Measurements from ENCODE around the gene SMAD6.
"Not testable (repeated sequence)": the region's sequence is repeated elsewhere in the genome, so short reads cannot be mapped to it uniquely, and the experiment has no call there.

SMAD6 gene

DNA sequence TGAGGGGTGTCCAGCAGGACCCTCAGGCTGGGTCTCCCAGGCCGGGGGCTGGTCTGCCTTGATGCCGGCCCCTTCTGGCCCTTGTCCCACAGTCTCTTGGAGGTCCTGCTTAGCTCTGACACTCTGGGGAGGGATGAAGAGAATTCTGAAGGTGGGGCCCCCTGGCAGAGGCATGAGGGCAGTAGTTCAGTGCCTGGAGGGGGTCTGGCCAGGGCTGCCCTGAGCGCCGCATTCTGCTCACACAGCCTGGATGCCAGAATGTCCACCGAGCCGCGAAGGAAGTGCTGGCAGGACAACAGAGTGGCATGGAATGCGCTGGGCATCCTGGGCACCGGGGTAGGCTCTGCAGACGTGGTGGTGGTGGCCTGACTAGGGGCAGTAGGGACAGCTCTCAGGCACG, 55.5 kb downstream of the SMAD6 start:
- Histone ChIP-seq H3K36me3 (ENCODE audit: insufficient read depth) (no peaks in the 10 kb centered on the region), H4K20me1 (ENCODE audit: insufficient read depth) (no peaks in the 10 kb centered on the region), H3K79me2 (ENCODE audit: insufficient read depth, low read depth) (no peaks in the 10 kb centered on the region), H3K9ac (no peak overlapping the region), H2AFZ (ENCODE audit: low read depth) (no peak overlapping the region), H3K4me1 (ENCODE audit: low read depth, poor library complexity, severe bottlenecking) (no peaks in the 10 kb centered on the region), H3K27ac (no peak overlapping the region), H3K4me2 (no peak overlapping the region), H3K4me3 (IDR thresholded peaks at IDR 0.05; ENCODE audit: insufficient read depth, low read depth, low read length) (no peak overlapping the region), H3K27me3 (ENCODE audit: insufficient read depth, low read depth) (no peaks in the 10 kb centered on the region; the same call in 1 of the 2 replicates)
- TF ChIP-seq, protein P1, sequence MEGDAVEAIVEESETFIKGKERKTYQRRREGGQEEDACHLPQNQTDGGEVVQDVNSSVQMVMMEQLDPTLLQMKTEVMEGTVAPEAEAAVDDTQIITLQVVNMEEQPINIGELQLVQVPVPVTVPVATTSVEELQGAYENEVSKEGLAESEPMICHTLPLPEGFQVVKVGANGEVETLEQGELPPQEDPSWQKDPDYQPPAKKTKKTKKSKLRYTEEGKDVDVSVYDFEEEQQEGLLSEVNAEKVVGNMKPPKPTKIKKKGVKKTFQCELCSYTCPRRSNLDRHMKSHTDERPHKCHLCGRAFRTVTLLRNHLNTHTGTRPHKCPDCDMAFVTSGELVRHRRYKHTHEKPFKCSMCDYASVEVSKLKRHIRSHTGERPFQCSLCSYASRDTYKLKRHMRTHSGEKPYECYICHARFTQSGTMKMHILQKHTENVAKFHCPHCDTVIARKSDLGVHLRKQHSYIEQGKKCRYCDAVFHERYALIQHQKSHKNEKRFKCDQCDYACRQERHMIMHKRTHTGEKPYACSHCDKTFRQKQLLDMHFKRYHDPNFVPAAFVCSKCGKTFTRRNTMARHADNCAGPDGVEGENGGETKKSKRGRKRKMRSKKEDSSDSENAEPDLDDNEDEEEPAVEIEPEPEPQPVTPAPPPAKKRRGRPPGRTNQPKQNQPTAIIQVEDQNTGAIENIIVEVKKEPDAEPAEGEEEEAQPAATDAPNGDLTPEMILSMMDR (conservative IDR thresholded peaks at IDR 0.05; ENCODE audit: low read depth, low read length) = no peak

GRCh38 chr15:66758217-66758616, 56.2 kb downstream of the SMAD6 start:
- H3K4me3 ChIP-seq (IDR thresholded peaks at IDR 0.05; ENCODE audit: insufficient read depth, low read depth, low read length); H4K20me1 ChIP-seq (ENCODE audit: insufficient read depth); H3K79me2 ChIP-seq (ENCODE audit: insufficient read depth, low read depth); H3K27ac ChIP-seq; H3K4me1 ChIP-seq (ENCODE audit: low read depth, poor library complexity, severe bottlenecking); H3K4me2 ChIP-seq; H3K9ac ChIP-seq; H3K36me3 ChIP-seq (ENCODE audit: insufficient read depth); H3K27me3 ChIP-seq (ENCODE audit: insufficient read depth, low read depth); H2AFZ ChIP-seq (ENCODE audit: low read depth): not testable (repeated sequence)

GRCh38 chr15:66758844-66759243, 56.8 kb downstream of the SMAD6 start:
- no peaks in the 10 kb centered on the region; the same call in 1 of the 2 replicates for H3K27me3 ChIP-seq (ENCODE audit: insufficient read depth, low read depth)
- H3K27ac ChIP-seq = no peak overlapping the region
- H3K4me1 ChIP-seq (ENCODE audit: low read depth, poor library complexity, severe bottlenecking) = no peaks in the 10 kb centered on the region
- no peak overlapping the region for H3K4me2 ChIP-seq
- H3K4me3 ChIP-seq (IDR thresholded peaks at IDR 0.05; ENCODE audit: insufficient read depth, low read depth, low read length) = no peak overlapping the region
- TF ChIP-seq, protein P1 (conservative IDR thresholded peaks at IDR 0.05; ENCODE audit: low read depth, low read length) = no peak
- H3K36me3 ChIP-seq (ENCODE audit: insufficient read depth) = no peaks in the 10 kb centered on the region
- no peaks in the 10 kb centered on the region for H4K20me1 ChIP-seq (ENCODE audit: insufficient read depth)
- H3K9ac ChIP-seq = no peak overlapping the region
- no peak overlapping the region for H2AFZ ChIP-seq (ENCODE audit: low read depth)
- no peaks in the 10 kb centered on the region for H3K79me2 ChIP-seq (ENCODE audit: insufficient read depth, low read depth)

DNA sequence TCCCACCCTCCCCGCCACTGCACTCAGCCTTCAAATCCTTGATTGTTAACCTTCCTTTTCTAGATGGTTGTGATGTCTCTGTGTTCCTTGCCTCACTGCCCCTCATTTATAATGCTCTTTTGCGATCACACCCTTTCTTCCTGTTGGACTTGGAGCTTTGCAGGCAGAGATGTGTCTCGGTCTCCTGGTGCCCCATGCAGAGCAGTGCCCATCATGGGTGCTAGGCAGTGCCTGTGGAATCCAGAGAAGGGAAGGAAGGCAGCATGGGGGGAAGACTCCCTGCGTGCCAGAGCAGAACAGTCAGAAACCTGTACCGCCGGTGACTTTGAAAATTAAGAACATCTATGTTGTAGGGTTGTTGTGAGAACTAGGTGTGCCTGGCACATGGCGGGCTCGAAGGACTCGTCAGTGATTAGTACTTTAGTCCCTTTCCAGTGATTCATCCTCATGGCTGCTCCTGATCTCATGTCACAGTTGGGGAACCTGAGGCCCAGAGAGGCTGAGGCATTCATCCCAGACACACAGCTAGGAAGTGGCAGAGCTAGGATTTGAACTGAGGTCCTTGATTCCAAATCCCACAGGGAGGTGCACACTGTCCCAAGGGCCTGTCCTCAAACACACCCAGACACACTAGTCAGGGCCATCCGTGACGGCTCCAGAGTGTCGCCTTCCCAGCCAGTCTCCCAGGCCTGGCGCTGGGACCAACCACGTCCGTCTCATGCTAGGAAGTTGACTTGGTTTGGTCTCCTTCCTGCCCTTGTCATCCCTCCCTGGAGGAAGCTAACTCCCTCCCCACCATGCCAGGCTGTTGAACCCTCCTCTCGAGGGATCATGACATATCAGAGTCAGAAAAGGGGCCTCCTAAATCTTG, 58.3 kb downstream of the SMAD6 start:
- Histone ChIP-seq H3K79me2 (ENCODE audit: insufficient read depth, low read depth) (no peaks in the 10 kb centered on the region), H3K27me3 (ENCODE audit: insufficient read depth, low read depth) (peaks cover 3% of the 10 kb centered on the region; the same call in 1 of the 2 replicates), H3K4me3 (IDR thresholded peaks at IDR 0.05; ENCODE audit: insufficient read depth, low read depth, low read length) (no peak overlapping the region), H4K20me1 (ENCODE audit: insufficient read depth) (no peaks in the 10 kb centered on the region), H3K4me2 (no peak overlapping the region), H3K36me3 (ENCODE audit: insufficient read depth) (no peaks in the 10 kb centered on the region), H3K27ac (no peak overlapping the region), H3K4me1 (ENCODE audit: low read depth, poor library complexity, severe bottlenecking) (peaks cover 6% of the 10 kb centered on the region), H3K9ac (no peak overlapping the region), H2AFZ (ENCODE audit: low read depth) (no peak overlapping the region)
- TF ChIP-seq, protein P1 (conservative IDR thresholded peaks at IDR 0.05; ENCODE audit: low read depth, low read length) = no peak

All from KMS-11 (cell line).